ENCODE measurements around the gene PTPRCAP. TPM values are rescaled to one million over a fixed set of nuclear protein-coding genes. Genes with fewer than 3 reads are reported as not detected.
A peak's percentile ranks its signal among the peaks of the same experiment; 100 is the strongest.

PTPRCAP gene
- total and polyA plus RNA-seq, 9 of the 15 experiments (the other 6 are each of a cell fraction or from before 2014, with no cell fraction given) = 0.22 to 2.0 (median 1.1) TPM; not detected in 4

DNA sequence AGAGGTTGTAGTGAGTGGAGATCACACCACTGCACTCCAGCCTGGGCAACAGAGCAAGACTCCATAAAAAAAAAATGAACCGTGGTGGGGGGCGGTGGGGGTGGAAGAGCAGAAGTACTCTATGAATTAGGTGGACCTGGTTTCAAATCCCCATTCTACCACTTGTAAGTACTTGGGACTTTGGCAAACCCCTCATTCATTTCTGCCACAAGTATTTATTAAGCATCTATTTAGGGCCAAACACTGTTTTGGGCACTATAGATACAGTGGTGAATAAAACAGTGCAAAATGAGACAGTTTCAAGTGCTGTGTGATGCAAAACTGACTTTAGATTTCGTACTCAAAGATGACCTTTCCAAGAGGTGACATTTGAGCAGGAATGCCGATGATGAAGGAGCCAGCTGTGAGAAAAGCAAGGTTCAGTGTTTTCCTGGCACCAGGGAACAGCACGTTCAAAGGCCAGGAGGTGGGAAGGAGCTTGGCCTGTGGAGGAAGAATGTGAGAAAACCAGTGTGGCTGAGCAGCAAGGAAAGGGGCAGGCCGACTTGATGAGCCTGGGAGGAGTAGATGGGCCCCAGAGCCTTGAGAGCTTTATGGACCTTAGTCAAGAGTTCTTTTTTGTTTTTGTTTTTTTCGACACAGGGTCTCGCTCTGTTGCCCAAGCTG is 33.0 kb upstream of the PTPRCAP start:
- WGBS (ENCODE audit: insufficient coverage, low coverage, missing lambda C conversion rate) = 78% methylated on average over 8 of the region's 8 CpGs
- DNase-seq (ENCODE audit: extremely low read depth in 1 of 4, low spot score in 3 of 4) (no peak), FAIRE-seq (peak; percentile 15), ATAC-seq (no peak)
- no peaks in the 10 kb centered on the region for H3K9me3 ChIP-seq (replicated peaks; ENCODE audit: control insufficient read depth, insufficient read depth, low read depth, low read length)
- H3K79me2 ChIP-seq (ENCODE audit: control insufficient read depth, insufficient read depth, low read length) = peaks cover 4% of the 10 kb centered on the region; the same call in 2 of the 3 replicates
- TF ChIP-seq, protein P1, sequence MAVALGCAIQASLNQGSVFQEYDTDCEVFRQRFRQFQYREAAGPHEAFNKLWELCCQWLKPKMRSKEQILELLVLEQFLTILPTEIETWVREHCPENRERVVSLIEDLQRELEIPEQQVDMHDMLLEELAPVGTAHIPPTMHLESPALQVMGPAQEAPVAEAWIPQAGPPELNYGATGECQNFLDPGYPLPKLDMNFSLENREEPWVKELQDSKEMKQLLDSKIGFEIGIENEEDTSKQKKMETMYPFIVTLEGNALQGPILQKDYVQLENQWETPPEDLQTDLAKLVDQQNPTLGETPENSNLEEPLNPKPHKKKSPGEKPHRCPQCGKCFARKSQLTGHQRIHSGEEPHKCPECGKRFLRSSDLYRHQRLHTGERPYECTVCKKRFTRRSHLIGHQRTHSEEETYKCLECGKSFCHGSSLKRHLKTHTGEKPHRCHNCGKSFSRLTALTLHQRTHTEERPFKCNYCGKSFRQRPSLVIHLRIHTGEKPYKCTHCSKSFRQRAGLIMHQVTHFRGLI (CRISPR knock-in tag; IDR thresholded peaks at IDR 0.05) = no peak
- TF ChIP-seq POLR3G (IDR thresholded peaks at IDR 0.05; ENCODE audit: extremely low read depth, insufficient read length, insufficient replicate concordance) = no peak
- no peak for TF ChIP-seq MCM3 (IDR thresholded peaks at IDR 0.05)
- 0 out of 2 replicates have a peak, but pooled peaks have one; percentile 1 for TF ChIP-seq ZNF121 (CRISPR knock-in tag; conservative IDR thresholded peaks at IDR 0.05)
- H2AFZ ChIP-seq (ENCODE audit: low read depth, low read length) = peak overlapping the region; percentile 60; the same call in 1 of the 2 replicates
- no peak overlapping the region for H3K9ac ChIP-seq (ENCODE audit: insufficient read depth in 1 of 2, low read depth in 2 of 2, low read length in 2 of 2)
- peaks cover 6 to 29% of the 10 kb centered on the region in 2 experiments; a peak in 4 of 5 replicates for H3K4me1 ChIP-seq (replicated peaks in 1 of 2; ENCODE audit: control insufficient read depth in 2 of 2, insufficient read depth in 2 of 2, low read length in 2 of 2)
- no TSS peak for BruUV-seq (replicated peaks)
- in situ Hi-C loops (cut with MboI) (no loop called here), intact Hi-C loops (cut with micrococcal nuclease) (loop anchor here (5.0 kb wide), 1 partner anchor 37 kb away; the partner anchor contains the start of genes CDK2AP2 and PITPNM1)
- H3K9me1 ChIP-seq (ENCODE audit: control insufficient read depth, insufficient read depth, low read length) = no peaks in the 10 kb centered on the region
- H3K27me3 ChIP-seq (ENCODE audit: control insufficient read depth in 2 of 2, insufficient read depth in 2 of 2, low read length in 2 of 2) = no peaks in the 10 kb centered on the region
- CTCF ChIA-PET (ENCODE audit: low intra/inter-chr PET ratio) = no interaction called here
- no peak overlapping the region for H3K27ac ChIP-seq (ENCODE audit: extremely low read depth, low read depth, low read length)
- no peaks in the 10 kb centered on the region for H3K36me3 ChIP-seq (ENCODE audit: control insufficient read depth, insufficient read depth, low read length)
- no peak overlapping the region for H3K4me2 ChIP-seq (ENCODE audit: insufficient read depth, low read length)
- POLR2A ChIA-PET = interaction anchor here (1.0 kb wide), 1 partner anchor 90 kb away, joined by 3 read pairs; no protein-coding TSS in a partner anchor
- no peak overlapping the region for H3K4me3 ChIP-seq
- H4K20me1 ChIP-seq (replicated peaks; ENCODE audit: control insufficient read depth, insufficient read depth, low read length) = no peaks in the 10 kb centered on the region
